Activated CD8-positive, alpha-beta memory T cell treated with anti-CD3 and anti-CD28 coated beads for 1 hour (primary cell): Measurements from ENCODE around the gene PRKAG2.

Experiments used
- DNase-seq, 2 donors: peaks; one replicate each; pipeline ENCODE4 v3.0.0-alpha.2; 2020; ENCODE audit warnings: low read depth in 1 of 2; ENCODE audit errors: extremely low read depth in 1 of 2

PRKAG2 gene

DNA sequence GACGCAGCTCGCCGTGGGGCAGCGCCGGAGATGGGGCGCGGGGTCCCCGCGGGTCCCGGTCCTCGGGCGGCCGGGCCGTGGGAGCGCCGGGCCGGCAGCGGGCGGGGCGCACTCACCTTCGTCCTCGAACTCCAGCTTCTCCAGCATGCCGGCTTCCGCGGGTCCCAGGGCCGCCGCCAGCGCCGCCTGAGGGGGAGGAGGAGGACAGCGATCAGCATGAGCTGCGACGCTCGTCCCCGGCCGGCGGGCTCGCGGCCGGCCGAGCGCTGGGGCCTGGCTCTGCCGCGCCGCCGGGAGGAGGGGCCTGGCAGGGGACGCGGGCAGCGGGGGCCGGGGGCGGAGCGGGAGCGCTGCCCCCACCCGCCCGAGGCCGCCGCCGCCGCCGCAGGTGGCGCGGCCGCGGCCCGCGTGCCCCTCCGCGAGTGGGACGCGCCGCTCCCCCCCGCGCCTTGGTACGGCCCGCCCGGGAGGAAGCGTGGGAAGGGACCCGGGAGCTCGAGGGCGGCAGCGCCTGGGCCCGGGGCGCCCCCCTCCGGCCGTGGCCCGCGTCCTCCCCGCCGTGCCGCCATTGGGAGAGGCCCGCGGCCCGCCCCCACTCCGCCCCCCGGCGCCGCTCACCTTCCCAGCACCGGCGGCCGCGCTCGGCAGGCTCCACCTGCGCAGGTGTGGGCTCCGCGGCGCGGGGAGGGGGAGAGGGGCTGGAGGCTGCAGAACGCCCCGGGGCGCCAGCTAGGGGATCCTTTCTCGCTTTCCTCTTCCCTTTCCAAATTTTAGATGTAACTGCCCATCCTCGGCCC, 244.8 kb downstream of the PRKAG2 start:
- peak; percentile 68 to 87 for DNase-seq

GRCh38 chr7:151631570-151631952, 245.4 kb downstream of the PRKAG2 start:
- DNase-seq = no peak

DNA sequence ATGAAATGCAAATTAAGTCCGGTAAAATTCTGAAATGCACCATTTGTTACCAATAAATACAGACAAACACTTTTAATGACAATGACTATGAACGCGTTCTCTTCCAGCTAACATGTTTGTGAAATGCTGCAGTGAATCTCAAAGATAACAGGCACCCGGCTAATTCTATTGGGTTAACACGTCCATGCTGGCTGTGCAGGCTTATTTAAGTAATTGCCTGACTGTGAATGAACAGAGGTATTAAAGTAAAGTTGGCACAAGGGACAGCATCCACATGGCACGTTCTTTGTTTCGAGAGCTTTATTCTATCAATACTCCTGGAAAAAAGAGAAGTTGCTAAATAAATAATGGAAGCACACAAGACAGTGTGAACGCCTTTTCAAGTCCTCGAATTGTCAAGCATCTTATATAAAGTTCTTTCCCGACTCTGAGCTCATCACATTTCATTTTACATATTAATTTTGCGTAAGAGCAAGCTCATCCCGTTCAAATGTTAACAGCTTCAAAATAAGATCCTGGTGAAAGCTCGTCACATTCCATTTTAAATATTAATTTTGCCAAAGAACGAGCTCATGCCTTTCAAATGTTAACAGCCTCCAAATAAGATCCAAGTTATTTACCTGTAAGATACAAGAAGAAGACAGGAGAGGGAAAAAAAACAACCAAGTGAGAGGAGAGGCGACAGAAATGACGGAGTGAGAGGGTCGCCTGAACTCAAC, 245.9 kb downstream of the PRKAG2 start:
- DNase-seq = no peak

- no peak for DNase-seq
These were observed 246.6 kb downstream of the PRKAG2 start for GRCh38 chr7:151630358-151630757.

GRCh38 chr7:151629713-151630272, 247.1 kb downstream of the PRKAG2 start:
- no peak for DNase-seq

DNA sequence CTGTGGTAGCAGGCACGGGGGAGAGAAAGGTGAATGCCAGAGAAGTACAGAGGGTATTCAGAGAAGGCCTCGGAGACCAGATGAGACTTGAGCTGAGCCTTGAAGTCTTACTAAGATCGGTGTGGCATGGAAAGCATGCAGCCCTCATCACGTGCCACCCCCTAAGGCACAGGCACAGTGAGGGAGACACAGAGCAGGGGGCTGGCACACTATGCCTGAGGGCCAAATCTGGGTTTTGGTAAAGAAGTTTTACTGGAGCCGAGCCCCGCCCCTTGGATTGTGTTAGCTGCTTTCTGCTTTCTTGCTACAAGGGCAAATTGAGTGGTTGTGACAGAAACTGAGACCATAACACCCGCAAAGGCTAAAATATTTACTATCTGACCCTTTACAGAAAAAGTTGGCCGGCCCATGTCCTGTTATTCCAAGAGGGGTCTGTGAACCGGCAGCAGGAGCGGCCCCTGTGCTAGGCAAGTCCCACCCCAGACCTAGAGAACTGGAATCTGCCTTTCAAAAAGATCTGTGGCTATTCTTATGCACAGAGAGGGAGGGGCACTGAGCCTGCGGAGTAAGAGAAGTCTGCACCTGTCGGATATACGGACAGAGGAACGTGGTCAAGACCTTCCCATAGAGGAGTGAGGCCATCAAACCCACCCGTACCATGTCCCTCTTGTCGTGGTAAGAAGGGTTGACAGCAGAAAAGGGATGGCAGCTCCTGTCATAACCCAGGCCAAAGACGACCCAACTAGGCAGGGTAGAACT, 247.9 kb downstream of the PRKAG2 start:
- DNase-seq = no peak

- DNase-seq = no peak
These were observed 250.3 kb downstream of the PRKAG2 start for GRCh38 chr7:151626422-151627115.

DNA sequence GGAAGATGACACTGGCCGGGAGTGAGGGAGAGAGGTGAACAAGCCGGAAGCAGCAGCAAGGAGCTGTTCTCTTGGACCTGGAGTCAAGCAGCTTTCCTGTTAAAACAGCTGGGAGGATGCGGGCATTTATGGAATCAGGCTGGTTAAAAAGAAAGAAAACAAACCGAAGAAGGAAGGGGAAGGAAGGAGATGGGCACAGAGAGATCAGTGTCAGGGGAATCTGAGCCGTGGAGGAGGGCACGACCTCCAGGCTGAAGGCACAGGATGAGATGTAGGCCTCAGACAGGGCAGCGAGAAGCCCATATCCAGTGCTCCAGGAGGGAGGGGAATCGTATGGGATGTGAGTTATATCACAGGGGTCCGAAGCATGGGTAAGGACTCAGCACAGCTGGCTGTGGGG, 251.3 kb downstream of the PRKAG2 start:
- DNase-seq = no peak

DNA sequence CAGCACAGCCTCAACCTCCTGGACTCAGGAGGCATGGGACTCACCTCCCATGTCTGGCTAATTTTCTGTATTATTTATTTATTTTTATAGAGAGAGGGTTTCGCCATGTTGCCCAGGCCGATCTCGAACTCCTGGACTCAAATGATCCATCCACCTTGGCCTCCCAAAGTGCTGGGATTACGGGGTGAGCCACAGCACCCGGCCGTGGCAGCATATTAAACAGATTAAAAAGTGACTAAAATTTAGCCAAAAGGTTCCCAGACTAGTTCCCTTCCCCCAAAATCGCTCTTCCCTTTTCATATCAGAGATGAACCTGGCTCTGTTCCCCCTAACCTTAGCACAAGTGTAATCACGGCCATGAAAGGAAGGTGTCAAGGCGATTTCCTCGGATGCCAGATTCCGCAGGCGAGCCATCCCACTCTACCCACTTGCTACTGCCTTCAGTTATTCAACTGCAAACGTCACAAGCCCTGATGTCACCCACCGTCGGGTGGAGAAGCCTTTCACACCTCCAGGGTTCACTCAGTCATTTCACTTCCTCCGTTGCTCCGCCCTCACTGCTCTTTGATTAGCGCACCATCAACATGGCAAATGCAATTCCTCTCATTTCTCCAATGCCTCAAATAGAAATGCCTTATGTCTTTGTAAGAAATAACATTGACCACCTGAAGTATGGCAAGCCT, 252.5 kb downstream of the PRKAG2 start:
- no peak for DNase-seq

- DNase-seq = no peak
These were observed 253.1 kb downstream of the PRKAG2 start for GRCh38 chr7:151623766-151624165.

DNA sequence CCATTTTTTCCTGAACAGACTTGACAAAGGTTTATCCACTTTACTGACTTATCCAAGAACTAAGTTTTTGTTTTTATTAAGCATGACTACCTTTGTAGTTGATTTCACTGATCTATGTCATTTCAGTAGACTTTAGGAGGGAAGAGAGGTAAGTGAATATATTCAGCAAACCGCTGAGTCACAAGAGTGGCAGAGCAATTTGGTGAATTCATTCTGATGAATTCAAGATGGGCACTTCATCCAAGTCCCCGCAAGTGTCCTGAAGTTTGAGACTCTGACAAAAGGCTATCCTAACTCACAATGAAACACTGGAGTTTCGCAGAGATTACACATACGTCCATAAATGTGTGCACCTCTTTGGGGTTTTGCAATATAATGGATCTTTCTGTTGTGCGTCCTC, 255.0 kb downstream of the PRKAG2 start:
- no peak for DNase-seq

GRCh38 chr7:151616443-151617213, 260.3 kb downstream of the PRKAG2 start:
- DNase-seq = no peak

DNA sequence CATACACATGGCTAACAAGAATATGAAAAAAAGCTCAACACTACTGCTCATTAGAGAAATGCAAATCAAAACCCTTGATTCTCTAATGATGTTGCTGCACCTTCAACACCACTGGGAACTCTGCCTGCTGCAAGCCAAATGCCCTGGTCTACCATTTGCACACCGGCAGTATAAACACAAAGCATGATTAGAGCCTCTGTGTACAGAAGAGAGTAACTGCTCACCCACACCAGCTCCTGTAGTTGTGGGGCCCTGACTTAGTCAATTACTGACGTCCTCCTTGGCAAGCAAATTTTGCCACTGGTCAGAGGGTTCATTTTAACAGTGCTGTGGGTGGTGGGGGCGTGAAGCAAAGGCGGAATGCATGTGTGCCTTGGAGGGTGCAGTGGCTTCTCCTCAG, 261.1 kb downstream of the PRKAG2 start:
- DNase-seq = no peak

DNA sequence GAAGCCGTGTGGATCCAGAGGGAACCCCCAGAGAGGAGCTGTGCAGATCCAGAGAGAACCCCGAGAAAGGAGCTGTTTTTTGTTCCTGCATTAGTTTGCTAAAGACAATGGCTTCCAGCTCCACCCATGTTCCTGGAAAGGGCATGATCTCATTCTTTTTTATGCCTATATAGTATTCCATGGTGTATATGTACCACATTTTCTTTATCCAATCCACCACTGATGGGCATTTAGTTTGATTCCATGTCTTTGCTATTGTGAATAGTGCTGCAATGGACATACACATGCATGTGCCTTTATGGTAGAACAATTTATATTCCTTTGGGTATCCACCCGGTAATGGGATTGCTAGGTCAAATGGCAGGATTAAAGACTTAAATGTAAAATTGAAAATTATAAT, 261.9 kb downstream of the PRKAG2 start:
- no peak for DNase-seq

DNA sequence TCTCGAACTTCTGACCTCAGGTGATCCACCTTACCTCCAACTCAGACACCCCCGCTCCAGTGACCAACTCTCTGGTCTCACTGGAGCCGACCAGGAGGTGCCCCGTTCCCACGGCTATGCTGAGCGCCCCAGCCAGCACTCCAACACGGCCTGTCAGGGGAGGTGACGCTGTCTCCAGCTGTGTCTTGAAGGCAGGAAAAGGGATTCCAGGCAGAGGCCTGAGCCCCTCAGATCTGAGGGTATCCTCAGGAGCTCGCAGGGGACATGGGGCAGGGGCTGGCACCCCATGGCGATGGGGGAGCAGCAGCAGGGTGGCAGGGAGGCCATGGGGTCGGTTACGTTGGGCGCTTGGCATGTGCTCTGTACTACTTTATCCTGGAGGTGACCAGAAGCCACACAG, 262.9 kb downstream of the PRKAG2 start:
- DNase-seq = no peak

GRCh38 chr7:151611878-151612277, 265.0 kb downstream of the PRKAG2 start:
- no peak for DNase-seq

DNA sequence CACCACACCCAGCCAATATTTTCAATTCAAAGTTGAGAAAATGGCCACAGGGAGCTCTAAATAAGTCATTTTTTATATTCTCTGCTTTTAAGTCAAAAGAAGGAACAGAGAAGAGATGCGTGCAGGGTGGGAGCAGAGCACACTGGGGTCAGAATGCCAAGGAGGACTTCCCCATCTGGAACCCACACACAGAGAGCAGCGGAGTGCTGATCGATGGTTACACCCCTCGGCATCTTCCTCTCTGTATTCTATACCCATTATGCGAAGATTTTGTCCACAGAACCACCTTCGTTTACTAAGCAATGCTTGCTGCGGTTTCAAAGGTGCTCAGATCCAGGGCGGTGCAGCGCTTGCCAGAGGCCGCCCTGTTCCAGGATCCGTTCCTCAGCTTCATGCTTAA, 265.9 kb downstream of the PRKAG2 start:
- DNase-seq = no peak

- DNase-seq = no peak
These were observed 268.8 kb downstream of the PRKAG2 start for GRCh38 chr7:151608031-151608551.

GRCh38 chr7:151607464-151607867, 269.4 kb downstream of the PRKAG2 start:
- no peak for DNase-seq
